DND-41 (cell line): ENCODE results near the gene VAX1.

Experiments
- ATAC-seq: fragments of 200-7000 bp; cut with Tn5 transposase; 3 replicates; pipeline ENCODE4 v1.9.1; 2021; ENCODE audit warnings: low read depth; ENCODE audit not compliant: insufficient read depth
- DNase-seq: peaks from one replicate; pipeline ENCODE4 v3.0.0-alpha.2; 2020
- H2AFZ ChIP-seq: 2 replicates; pipeline ENCODE4 v1.6.0; 2012; ENCODE audit warnings: low read depth, low read length
- H3K27ac ChIP-seq: 2 replicates; pipeline ENCODE4 v1.5.1; 2012; ENCODE audit warnings: low read length, inconsistent platforms
- H3K27me3 ChIP-seq: fragments of 200-600 bp; sonication (generic); 2 replicates; pipeline ENCODE4 v1.6.0; 2012; ENCODE audit warnings: low read length, mild to moderate bottlenecking, inconsistent platforms; ENCODE audit not compliant: insufficient read depth, poor library complexity
- H3K36me3 ChIP-seq: 2 replicates; pipeline ENCODE4 v1.5.1; 2012; ENCODE audit warnings: low read length, inconsistent platforms; ENCODE audit not compliant: insufficient read depth
- H3K4me1 ChIP-seq: 2 replicates; pipeline ENCODE4 v1.5.1; 2012; ENCODE audit warnings: mild to moderate bottlenecking, low read length; ENCODE audit not compliant: insufficient read depth
- H3K4me2 ChIP-seq: 2 replicates; pipeline ENCODE4 v1.6.0; 2012; ENCODE audit warnings: mild to moderate bottlenecking, moderate library complexity, low read length, inconsistent platforms; ENCODE audit not compliant: insufficient read depth
- H3K4me3 ChIP-seq, 2 experiments: fragments of 200-600 bp in 1 of 2; shearing (Covaris generic) in 1 of 2; 2 replicates each; pipeline ENCODE4 v1.5.1; 2012 to 2016; ENCODE audit warnings: inconsistent platforms in 2 of 2, low read length in 2 of 2, mild to moderate bottlenecking in 2 of 2, low read depth in 1 of 2, moderate library complexity in 1 of 2
- H3K79me2 ChIP-seq: 2 replicates; pipeline ENCODE4 v1.6.0; 2012; ENCODE audit warnings: low read length, inconsistent platforms; ENCODE audit not compliant: insufficient read depth
- H3K9ac ChIP-seq: 2 replicates; pipeline ENCODE4 v1.6.0; 2012; ENCODE audit warnings: low read depth, mild to moderate bottlenecking, inconsistent platforms, low read length, moderate library complexity
- H3K9me3 ChIP-seq: 2 replicates; pipeline ENCODE4 v1.5.1; 2012; ENCODE audit warnings: low read length, moderate library complexity, mild to moderate bottlenecking, inconsistent platforms; ENCODE audit not compliant: insufficient read depth, severe bottlenecking
- H4K20me1 ChIP-seq: 2 replicates; pipeline ENCODE4 v1.6.0; 2012; ENCODE audit warnings: low read length; ENCODE audit not compliant: insufficient read depth
- EZH2 ChIP-seq: IDR thresholded peaks from 3 replicates; pipeline ENCODE4 v1.6.1; 2012; ENCODE audit warnings: borderline replicate concordance, low read depth, mild to moderate bottlenecking, moderate library complexity, low read length, inconsistent platforms; ENCODE audit not compliant: severe bottlenecking
- TF ChIP-seq, protein P1 (sequence below): IDR thresholded peaks from 2 replicates; pipeline ENCODE4 v1.5.1; 2012; ENCODE audit warnings: borderline replicate concordance, low read length, moderate library complexity, mild to moderate bottlenecking; ENCODE audit not compliant: poor library complexity, severe bottlenecking; ENCODE audit errors: extremely low read depth

VAX1 gene

DNA sequence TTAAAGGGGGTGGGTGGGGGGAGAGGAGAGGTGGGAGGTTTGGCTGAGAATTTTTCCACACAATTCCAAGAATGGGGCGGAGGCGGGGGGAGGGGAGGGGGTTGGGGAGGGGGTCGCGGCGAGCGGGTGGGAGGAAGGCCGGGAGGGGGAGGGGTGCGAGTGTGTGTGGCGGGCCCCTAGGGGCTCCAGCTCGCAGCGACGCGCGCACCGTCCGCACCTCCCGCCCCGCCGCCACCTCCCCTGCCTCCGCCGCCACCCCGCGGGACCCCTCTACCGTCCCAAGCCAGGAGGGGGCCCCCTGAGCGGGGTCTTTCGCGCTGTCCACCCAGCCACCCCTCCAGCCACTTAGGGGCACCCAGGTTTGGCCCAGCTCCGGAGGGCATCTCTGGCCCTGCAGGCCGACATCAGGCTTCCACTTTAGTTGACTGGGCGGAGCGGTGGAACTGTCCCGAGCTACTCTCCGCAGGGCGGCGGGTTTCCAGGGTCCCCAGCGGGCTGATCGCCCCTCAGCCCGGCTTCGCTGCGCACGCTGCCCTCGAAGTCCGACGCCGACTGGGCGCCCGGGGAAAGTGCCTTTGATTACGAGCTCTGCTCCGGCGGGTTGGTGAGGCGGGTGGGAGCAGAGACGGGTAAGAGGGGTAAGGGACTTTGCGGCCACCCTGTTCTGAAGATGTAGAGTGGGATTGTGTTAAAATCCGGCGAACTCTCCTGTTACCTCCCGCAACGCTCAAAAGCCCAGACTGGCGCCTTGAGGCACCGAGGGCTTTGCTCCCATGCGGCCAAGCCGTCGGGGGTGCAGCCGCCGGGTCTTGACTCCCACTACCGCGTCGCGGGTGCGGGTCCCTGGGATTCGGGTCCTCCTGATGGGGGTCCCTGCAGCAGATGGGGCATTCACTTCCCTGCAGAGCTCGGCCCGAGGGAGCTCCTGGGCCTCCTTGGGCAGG lies 1.8 kb upstream of the VAX1 start:
- Histone ChIP-seq H3K4me2 (no peak overlapping the region), H3K27me3 (no peaks in the 10 kb centered on the region)

GRCh38 chr10:117138838-117139580 lies 939 bp upstream of the VAX1 start:
- ATAC-seq, result no peak
- Histone ChIP-seq H3K79me2 (no peaks in the 10 kb centered on the region), H3K4me2 (no peak overlapping the region), H4K20me1 (no peaks in the 10 kb centered on the region), H3K9me3 (peaks cover 7% of the 10 kb centered on the region), H3K36me3 (no peaks in the 10 kb centered on the region), H3K9ac (no peak overlapping the region), H3K4me1 (no peaks in the 10 kb centered on the region), H3K27ac (no peak overlapping the region), H3K4me3 (no peak overlapping the region), H3K27me3 (no peaks in the 10 kb centered on the region), H2AFZ (no peak overlapping the region)
- no peak for DNase-seq
- TF ChIP-seq EZH2, result no peak
- TF ChIP-seq, protein P1, sequence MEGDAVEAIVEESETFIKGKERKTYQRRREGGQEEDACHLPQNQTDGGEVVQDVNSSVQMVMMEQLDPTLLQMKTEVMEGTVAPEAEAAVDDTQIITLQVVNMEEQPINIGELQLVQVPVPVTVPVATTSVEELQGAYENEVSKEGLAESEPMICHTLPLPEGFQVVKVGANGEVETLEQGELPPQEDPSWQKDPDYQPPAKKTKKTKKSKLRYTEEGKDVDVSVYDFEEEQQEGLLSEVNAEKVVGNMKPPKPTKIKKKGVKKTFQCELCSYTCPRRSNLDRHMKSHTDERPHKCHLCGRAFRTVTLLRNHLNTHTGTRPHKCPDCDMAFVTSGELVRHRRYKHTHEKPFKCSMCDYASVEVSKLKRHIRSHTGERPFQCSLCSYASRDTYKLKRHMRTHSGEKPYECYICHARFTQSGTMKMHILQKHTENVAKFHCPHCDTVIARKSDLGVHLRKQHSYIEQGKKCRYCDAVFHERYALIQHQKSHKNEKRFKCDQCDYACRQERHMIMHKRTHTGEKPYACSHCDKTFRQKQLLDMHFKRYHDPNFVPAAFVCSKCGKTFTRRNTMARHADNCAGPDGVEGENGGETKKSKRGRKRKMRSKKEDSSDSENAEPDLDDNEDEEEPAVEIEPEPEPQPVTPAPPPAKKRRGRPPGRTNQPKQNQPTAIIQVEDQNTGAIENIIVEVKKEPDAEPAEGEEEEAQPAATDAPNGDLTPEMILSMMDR, result no peak

More for the DNA sequence above, 1.8 kb upstream of the VAX1 start:
- ATAC-seq (no peak), DNase-seq (no peak)
- Histone ChIP-seq H3K4me1 (no peaks in the 10 kb centered on the region), H3K36me3 (no peaks in the 10 kb centered on the region), H4K20me1 (no peaks in the 10 kb centered on the region), H3K79me2 (no peaks in the 10 kb centered on the region), H3K9ac (no peak overlapping the region), H2AFZ (no peak overlapping the region), H3K9me3 (peaks cover 7% of the 10 kb centered on the region), H3K27ac (no peak overlapping the region), H3K4me3 (no peak overlapping the region)
- TF ChIP-seq, protein P1, result no peak
- TF ChIP-seq EZH2, result no peak

DNA sequence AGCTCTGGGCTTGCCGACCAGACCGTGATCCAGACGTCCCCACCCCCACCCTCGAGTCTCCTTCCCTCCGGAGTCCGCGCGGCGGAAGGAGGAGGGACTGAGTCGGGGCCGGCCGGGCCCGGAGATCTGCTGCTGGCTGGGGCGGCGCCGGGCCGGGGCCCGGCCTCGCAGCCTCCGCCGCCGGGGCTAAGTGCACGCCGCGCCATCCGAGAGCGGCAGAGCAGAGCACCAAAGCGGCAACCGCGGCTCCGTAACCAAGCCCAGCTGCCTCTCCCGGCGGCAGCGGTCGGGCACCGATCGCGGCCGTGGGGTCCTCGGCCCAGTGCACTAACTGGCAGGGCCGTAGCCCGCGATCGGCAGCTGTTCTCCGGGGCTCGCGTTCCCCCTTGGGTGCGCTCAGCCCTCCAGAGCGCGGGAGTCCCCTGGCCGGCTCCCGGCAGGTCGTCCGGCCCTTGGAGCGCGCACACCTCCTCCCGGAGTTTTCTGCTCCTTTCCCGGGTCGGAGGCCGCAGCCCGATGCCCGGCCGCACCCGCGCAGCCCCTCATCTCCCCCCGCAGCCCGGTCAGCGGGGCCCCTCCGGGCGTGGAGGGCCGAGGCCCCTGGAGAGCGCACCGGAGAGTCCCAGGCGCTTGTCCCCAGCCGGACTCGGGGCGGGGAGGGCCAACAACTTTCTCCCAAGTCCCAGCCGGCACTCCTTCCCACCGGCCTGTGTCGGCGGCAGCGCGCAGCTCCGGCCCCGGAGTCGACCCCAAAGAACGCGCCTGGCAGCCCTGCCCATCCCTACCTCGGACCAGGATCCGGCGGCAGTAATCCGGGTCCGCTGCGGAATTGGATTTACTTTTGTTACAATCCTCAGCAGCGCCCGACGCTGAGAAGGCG lies 799 bp downstream of the VAX1 start:
- no peak overlapping the region for H2AFZ ChIP-seq
- H3K27me3 ChIP-seq, result no peaks in the 10 kb centered on the region
- no peak overlapping the region for H3K9ac ChIP-seq
- no peaks in the 10 kb centered on the region for H4K20me1 ChIP-seq
- no peaks in the 10 kb centered on the region for H3K4me1 ChIP-seq
- H3K4me3 ChIP-seq, result no peak overlapping the region
- no peaks in the 10 kb centered on the region for H3K79me2 ChIP-seq
- no peak overlapping the region for H3K4me2 ChIP-seq
- TF ChIP-seq EZH2, result no peak
- TF ChIP-seq, protein P1, result no peak
- H3K36me3 ChIP-seq, result no peaks in the 10 kb centered on the region
- ATAC-seq (no peak), DNase-seq (no peak)
- no peak overlapping the region for H3K27ac ChIP-seq
- H3K9me3 ChIP-seq, result peaks cover 7% of the 10 kb centered on the region
